Left ventricle myocardium inferior (tissue), 1 donor: ENCODE measurements around the gene IARS2. TPM values are rescaled to one million over a fixed set of nuclear protein-coding genes. Genes with fewer than 3 reads are reported as not detected.
"Not testable (repeated sequence)": the region's sequence is repeated elsewhere in the genome, so short reads cannot be mapped to it uniquely, and the experiment has no call there.

Source experiments
- DNase-seq: peaks from one replicate; pipeline ENCODE4 v3.0.0-alpha.2; 2020
- H3K27ac ChIP-seq: fragments of 200-600 bp; replicated peaks from 2 replicates; pipeline ENCODE4 v1.8.0; 2021
- H3K27me3 ChIP-seq: fragments of 200-600 bp; 2 replicates; pipeline ENCODE4 v1.8.0; 2021; ENCODE audit warnings: low read depth
- H3K36me3 ChIP-seq: fragments of 200-600 bp; 2 replicates; pipeline ENCODE4 v1.8.0; 2021
- H3K4me1 ChIP-seq: fragments of 200-600 bp; 2 replicates; pipeline ENCODE4 v1.8.0; 2021
- H3K4me3 ChIP-seq: fragments of 200-600 bp; 2 replicates; pipeline ENCODE4 v1.8.0; 2021; ENCODE audit warnings: mild to moderate bottlenecking, moderate library complexity
- H3K9me3 ChIP-seq: fragments of 200-600 bp; replicated peaks from 2 replicates; pipeline ENCODE4 v1.8.0; 2021
- CTCF ChIP-seq: fragments of 200-600 bp; IDR thresholded peaks from 2 replicates; pipeline ENCODE4 v1.8.0; 2021; ENCODE audit warnings: antibody characterized with exemption, mild to moderate bottlenecking, borderline replicate concordance
- intact Hi-C: fragments of 100-400 bp; cut with micrococcal nuclease; formaldehyde crosslinking; loops from one replicate; pipeline ENCODE4 v1.11.0; 2022
- total RNA-seq: library from RNA; stranded (reverse); fragmentation: NEBNext Ultra II Directional; extraction: Animal tissue kit (Norgen Biotek cat#: 25700); gene quantifications from one replicate; pipeline ENCODE4 v1.2.1, GENCODE V29; 2021
- donor health status: DM: no; HTN: yes; CAD: no; lungs with severe emphysema.

Gene IARS2
- total RNA-seq, 1 donor from 2014 or later: 77.5 TPM

GRCh38 chr1:220159041-220159440 is 65.1 kb downstream of the IARS2 start:
- no peak for DNase-seq
- Histone ChIP-seq H3K9me3 (no peaks in the 10 kb centered on the region), H3K36me3 (peaks cover 84% of the 10 kb centered on the region), H3K4me3 (no peak overlapping the region), H3K27me3 (no peaks in the 10 kb centered on the region), H3K27ac (no peak overlapping the region), H3K4me1 (peaks cover 7% of the 10 kb centered on the region)
- intact Hi-C loops: no loop called here
- TF ChIP-seq CTCF: no peak

- H3K36me3 ChIP-seq: peaks cover 84% of the 10 kb centered on the region
- H3K4me3 ChIP-seq: no peak overlapping the region
- TF ChIP-seq CTCF: no peak
- H3K27me3 ChIP-seq: no peaks in the 10 kb centered on the region
- no peak for DNase-seq
- intact Hi-C loops: no loop called here
- H3K9me3 ChIP-seq: no peaks in the 10 kb centered on the region
- H3K4me1 ChIP-seq: peaks cover under 1% of the 10 kb centered on the region
- no peak overlapping the region for H3K27ac ChIP-seq
These were observed 66.1 kb downstream of the IARS2 start for GRCh38 chr1:220160027-220160426.

GRCh38 chr1:220164116-220164515 is 70.2 kb downstream of the IARS2 start:
- intact Hi-C loops: no loop called here
- Histone ChIP-seq H3K36me3 (peaks cover 82% of the 10 kb centered on the region), H3K27ac (no peak overlapping the region), H3K27me3 (no peaks in the 10 kb centered on the region), H3K9me3 (no peaks in the 10 kb centered on the region), H3K4me3 (no peak overlapping the region), H3K4me1 (no peaks in the 10 kb centered on the region)
- TF ChIP-seq CTCF: no peak
- DNase-seq: no peak

GRCh38 chr1:220164517-220164916 is 70.6 kb downstream of the IARS2 start:
- no peak for DNase-seq
- Histone ChIP-seq H3K27ac (no peak overlapping the region), H3K9me3 (no peaks in the 10 kb centered on the region), H3K4me1 (no peaks in the 10 kb centered on the region), H3K36me3 (peaks cover 82% of the 10 kb centered on the region), H3K4me3 (no peak overlapping the region), H3K27me3 (no peaks in the 10 kb centered on the region)
- intact Hi-C loops: no loop called here
- no peak for TF ChIP-seq CTCF

DNA sequence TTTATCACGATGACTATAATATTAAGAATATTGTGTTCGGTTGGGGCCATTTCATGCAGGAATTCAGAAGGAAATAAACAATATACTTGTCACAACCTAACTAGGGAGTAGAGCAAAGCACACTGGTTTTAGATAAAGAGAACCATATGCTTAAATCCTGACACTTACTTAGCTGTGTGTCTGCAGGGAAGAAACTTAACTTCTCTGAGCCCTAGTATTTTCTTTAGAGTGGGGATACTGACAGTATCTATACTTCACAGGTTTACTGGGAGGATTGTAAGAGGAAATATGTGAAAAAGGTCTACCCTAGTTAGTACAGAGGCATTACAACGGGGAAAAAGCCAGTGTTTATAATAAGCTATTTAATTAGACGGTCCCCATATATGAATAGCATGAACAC is 72.9 kb downstream of the IARS2 start:
- no peaks in the 10 kb centered on the region for H3K4me1 ChIP-seq
- intact Hi-C loops: no loop called here
- no peak for TF ChIP-seq CTCF
- H3K27me3 ChIP-seq: no peaks in the 10 kb centered on the region
- H3K9me3 ChIP-seq: no peaks in the 10 kb centered on the region
- H3K27ac ChIP-seq: no peak overlapping the region
- DNase-seq: no peak
- H3K4me3 ChIP-seq: no peak overlapping the region
- H3K36me3 ChIP-seq: peaks cover 83% of the 10 kb centered on the region

DNA sequence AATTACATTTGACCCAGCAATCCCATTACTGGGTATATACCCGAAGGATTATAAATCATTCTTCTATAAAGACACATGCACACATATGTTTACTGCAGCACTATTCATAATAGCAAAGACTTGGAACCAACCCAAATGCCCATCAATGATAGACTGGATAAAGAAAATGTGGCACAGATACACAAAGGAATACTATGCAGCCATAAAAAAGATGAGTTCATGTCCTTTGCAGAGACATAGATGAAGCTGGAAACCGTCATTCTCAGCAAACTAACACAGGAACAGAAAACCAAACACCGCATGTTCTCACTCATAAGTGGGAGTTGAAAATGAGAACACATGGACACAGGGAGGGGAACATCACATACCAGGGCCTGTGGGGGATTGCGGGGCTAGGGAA is 76.0 kb downstream of the IARS2 start:
- H3K4me1 ChIP-seq, intact Hi-C loops: not testable (repeated sequence)

More for the DNA sequence above, 76.0 kb downstream of the IARS2 start:
- H3K27ac ChIP-seq, H3K27me3 ChIP-seq, DNase-seq, H3K4me3 ChIP-seq, H3K9me3 ChIP-seq: not testable (repeated sequence)
- peaks cover 77% of the 10 kb centered on the region for H3K36me3 ChIP-seq
